ENCODE results near the gene CUL1.

GRCh38 chr7:148789220-148789619 lies 90.5 kb downstream of the CUL1 start:
- TF ChIP-seq CTCF (conservative IDR thresholded peaks at IDR 0.05; ENCODE audit: low read depth, low read length) (no peak), EZH2 (IDR thresholded peaks at IDR 0.05; ENCODE audit: low read length, unreplicated experiment) (no peak)

All from PC-3 (cell line).